ENCODE data around the gene POU6F1. TPM values are rescaled to one million over a fixed set of nuclear protein-coding genes. Genes with fewer than 3 reads are reported as not detected.

Gene POU6F1
- total and polyA plus RNA-seq, 2 experiments from 2014 or later, result 3.4 to 3.8 TPM

DNA sequence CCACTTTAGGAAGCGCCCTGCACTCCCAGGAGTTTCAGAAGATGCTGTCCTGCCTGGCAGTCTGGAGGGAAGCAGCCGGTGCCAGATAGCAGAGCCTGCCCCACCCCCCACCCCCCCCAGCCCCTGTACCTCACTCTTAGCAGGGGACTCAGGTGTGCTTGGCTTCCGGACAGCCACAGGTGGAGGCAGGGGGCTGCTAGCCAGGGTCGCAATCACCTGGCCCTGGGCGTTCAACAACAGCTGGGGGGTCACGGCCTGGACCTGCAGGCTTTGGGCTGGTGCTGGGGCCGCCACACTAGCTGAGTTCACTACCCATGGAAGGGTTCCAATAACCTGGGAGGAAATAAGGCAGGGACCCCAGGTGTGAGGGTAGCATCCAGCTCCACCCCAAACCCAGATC is 22.0 kb downstream of the POU6F1 start:
- Histone ChIP-seq H3K4me3 (no peak overlapping the region), H3K4me1 (ENCODE audit: low read depth) (peaks cover 4% of the 10 kb centered on the region), H3K27ac (no peak overlapping the region), H3K36me3 (no peaks in the 10 kb centered on the region), H3K9me3 (ENCODE audit: low read depth) (no peaks in the 10 kb centered on the region), H3K27me3 (no peaks in the 10 kb centered on the region)
- no peak for DNase-seq (ENCODE audit: low read depth in 1 of 2, low spot score in 1 of 2)
- TF ChIP-seq, protein P1, sequence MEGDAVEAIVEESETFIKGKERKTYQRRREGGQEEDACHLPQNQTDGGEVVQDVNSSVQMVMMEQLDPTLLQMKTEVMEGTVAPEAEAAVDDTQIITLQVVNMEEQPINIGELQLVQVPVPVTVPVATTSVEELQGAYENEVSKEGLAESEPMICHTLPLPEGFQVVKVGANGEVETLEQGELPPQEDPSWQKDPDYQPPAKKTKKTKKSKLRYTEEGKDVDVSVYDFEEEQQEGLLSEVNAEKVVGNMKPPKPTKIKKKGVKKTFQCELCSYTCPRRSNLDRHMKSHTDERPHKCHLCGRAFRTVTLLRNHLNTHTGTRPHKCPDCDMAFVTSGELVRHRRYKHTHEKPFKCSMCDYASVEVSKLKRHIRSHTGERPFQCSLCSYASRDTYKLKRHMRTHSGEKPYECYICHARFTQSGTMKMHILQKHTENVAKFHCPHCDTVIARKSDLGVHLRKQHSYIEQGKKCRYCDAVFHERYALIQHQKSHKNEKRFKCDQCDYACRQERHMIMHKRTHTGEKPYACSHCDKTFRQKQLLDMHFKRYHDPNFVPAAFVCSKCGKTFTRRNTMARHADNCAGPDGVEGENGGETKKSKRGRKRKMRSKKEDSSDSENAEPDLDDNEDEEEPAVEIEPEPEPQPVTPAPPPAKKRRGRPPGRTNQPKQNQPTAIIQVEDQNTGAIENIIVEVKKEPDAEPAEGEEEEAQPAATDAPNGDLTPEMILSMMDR (IDR thresholded peaks at IDR 0.05; ENCODE audit: low read depth, low read length), result no peak

DNA sequence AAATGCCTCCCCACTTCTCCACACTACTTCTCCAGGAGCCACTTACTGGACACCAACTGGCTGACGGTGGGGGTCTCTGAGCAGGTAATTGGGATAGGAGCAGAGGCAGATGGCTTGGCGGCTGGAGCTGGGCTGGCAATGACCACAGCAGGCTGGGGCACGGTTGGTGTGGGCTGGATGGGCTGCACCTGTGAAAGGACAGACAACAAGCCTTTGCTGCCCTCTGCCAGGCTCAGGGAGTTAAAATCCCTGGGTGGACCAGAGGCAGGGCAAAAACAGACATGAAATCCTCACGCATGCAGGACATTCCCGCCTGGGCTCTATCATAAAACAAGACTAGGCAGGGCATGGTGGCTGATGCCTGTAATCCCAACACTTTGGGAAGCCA is 25.6 kb downstream of the POU6F1 start:
- no peak overlapping the region for H3K4me3 ChIP-seq
- H3K4me1 ChIP-seq (ENCODE audit: low read depth), result peaks cover 7% of the 10 kb centered on the region
- H3K27ac ChIP-seq, result no peak overlapping the region
- H3K36me3 ChIP-seq, result no peaks in the 10 kb centered on the region
- H3K9me3 ChIP-seq (ENCODE audit: low read depth), result no peaks in the 10 kb centered on the region
- DNase-seq (ENCODE audit: low read depth in 1 of 2, low spot score in 1 of 2), result no peak
- H3K27me3 ChIP-seq, result no peaks in the 10 kb centered on the region
- TF ChIP-seq, protein P1 (IDR thresholded peaks at IDR 0.05; ENCODE audit: low read depth, low read length), result no peak

- no peak overlapping the region for H3K4me3 ChIP-seq
- DNase-seq (ENCODE audit: low read depth in 1 of 2, low spot score in 1 of 2), result no peak
- H3K9me3 ChIP-seq (ENCODE audit: low read depth), result no peaks in the 10 kb centered on the region
- peaks cover 7% of the 10 kb centered on the region for H3K4me1 ChIP-seq (ENCODE audit: low read depth)
- no peak overlapping the region for H3K27ac ChIP-seq
- TF ChIP-seq, protein P1 (IDR thresholded peaks at IDR 0.05; ENCODE audit: low read depth, low read length), result no peak
- no peaks in the 10 kb centered on the region for H3K36me3 ChIP-seq
- no peaks in the 10 kb centered on the region for H3K27me3 ChIP-seq
Observed at GRCh38 chr12:51191516-51192283, 26.2 kb downstream of the POU6F1 start.

DNA sequence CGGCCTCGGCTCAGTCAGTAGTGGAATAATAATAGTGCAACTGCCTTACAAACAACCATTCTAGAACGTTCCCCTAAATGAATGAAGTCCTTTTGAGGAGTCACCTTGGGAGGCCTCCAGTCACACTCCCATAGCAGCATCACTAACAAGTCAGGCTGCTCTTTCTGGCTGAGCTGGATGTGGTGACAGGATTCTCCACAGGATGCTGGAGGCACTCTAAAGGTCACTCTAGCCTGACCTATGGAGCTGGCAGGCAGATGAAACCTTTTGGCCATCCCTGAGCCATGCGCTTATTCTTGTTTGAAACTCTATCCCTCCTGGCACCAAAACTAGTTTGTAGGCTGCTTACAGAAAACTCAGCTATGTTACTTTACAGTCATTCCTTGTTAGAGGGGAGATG is 27.0 kb downstream of the POU6F1 start:
- no peaks in the 10 kb centered on the region for H3K27me3 ChIP-seq
- no peak overlapping the region for H3K4me3 ChIP-seq
- H3K9me3 ChIP-seq (ENCODE audit: low read depth), result no peaks in the 10 kb centered on the region
- TF ChIP-seq, protein P1 (IDR thresholded peaks at IDR 0.05; ENCODE audit: low read depth, low read length), result no peak
- peak in 1 of 2 donors; percentile 73 for DNase-seq (ENCODE audit: low read depth in 1 of 2, low spot score in 1 of 2)
- H3K36me3 ChIP-seq, result no peaks in the 10 kb centered on the region
- H3K27ac ChIP-seq, result no peak overlapping the region
- peaks cover 7% of the 10 kb centered on the region for H3K4me1 ChIP-seq (ENCODE audit: low read depth)

DNA sequence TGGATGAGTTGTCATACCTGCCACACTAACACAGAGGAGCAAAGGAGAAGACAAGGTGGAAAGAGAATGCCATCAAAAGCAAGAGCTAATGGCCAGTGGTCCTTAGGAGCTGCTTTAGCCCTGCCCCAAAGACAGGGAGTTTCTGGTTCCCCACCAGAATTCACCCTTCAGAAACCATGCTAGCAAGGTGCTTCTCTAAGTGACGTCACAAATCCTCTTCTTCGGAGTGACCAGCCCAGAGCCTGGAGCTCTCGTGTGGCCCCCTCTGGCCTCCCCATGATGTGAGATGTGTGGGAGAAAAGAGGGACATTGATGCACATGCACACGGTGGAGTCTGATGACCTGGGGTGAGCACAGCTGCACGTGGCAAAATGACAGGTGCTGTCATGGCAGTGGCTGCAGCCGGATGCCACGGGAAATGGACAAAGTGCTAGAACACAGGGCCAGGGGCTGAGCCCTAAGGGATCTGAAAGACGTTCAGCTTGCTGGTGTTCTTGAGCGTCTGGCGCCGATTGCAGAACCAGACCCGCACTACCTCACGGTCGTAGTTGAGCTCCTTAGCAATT is 28.0 kb downstream of the POU6F1 start:
- peaks cover 7% of the 10 kb centered on the region for H3K4me1 ChIP-seq (ENCODE audit: low read depth)
- H3K4me3 ChIP-seq, result no peak overlapping the region
- H3K9me3 ChIP-seq (ENCODE audit: low read depth), result no peaks in the 10 kb centered on the region
- no peaks in the 10 kb centered on the region for H3K27me3 ChIP-seq
- no peaks in the 10 kb centered on the region for H3K36me3 ChIP-seq
- TF ChIP-seq, protein P1 (IDR thresholded peaks at IDR 0.05; ENCODE audit: low read depth, low read length), result no peak
- H3K27ac ChIP-seq, result no peak overlapping the region
- DNase-seq (ENCODE audit: low read depth in 1 of 2, low spot score in 1 of 2), result no peak

Data from cardiac muscle cell (in vitro differentiated cells and primary cell).